Activated naive CD4-positive, alpha-beta T cell treated with anti-CD3 and anti-CD28 coated beads, Interleukin-2, amount 10 ng/mL, durations not matched to agents 7 days and 5 days (primary cell): ENCODE measurements around the gene PIGL.
"Not testable (repeated sequence)": the region's sequence is repeated elsewhere in the genome, so short reads cannot be mapped to it uniquely, and the experiment has no call there.

Source experiments
- CTCF ChIA-PET: fragments of 350-600 bp; sonication (Branson Sonifier 250); formaldehyde crosslinking; loops from one replicate; lab custom pipeline; 2021; ENCODE audit warnings: antibody characterized with exemption; lab: Charles Lee
- DNase-seq: peaks from one replicate; pipeline ENCODE4 v3.0.0-alpha.2; 2020
- H3K27ac Mint-ChIP-seq: one replicate; pipeline ENCODE4 v1.8.0; 2021; ENCODE audit warnings: mild to moderate bottlenecking, moderate library complexity, mixed read lengths
- H3K27me3 Mint-ChIP-seq: one replicate; pipeline ENCODE4 v1.8.0; 2021; ENCODE audit warnings: mild to moderate bottlenecking, mixed read lengths
- H3K36me3 Mint-ChIP-seq: one replicate; pipeline ENCODE4 v1.8.0; 2021; ENCODE audit warnings: mixed read lengths
- H3K4me1 Mint-ChIP-seq: one replicate; pipeline ENCODE4 v1.8.0; 2021; ENCODE audit warnings: mixed read lengths
- H3K4me3 Mint-ChIP-seq: one replicate; pipeline ENCODE4 v1.8.0; 2021; ENCODE audit warnings: mild to moderate bottlenecking, moderate library complexity, mixed read lengths
- H3K9me3 Mint-ChIP-seq: one replicate; pipeline ENCODE4 v1.8.0; 2021; ENCODE audit warnings: mixed read lengths

Gene PIGL

DNA sequence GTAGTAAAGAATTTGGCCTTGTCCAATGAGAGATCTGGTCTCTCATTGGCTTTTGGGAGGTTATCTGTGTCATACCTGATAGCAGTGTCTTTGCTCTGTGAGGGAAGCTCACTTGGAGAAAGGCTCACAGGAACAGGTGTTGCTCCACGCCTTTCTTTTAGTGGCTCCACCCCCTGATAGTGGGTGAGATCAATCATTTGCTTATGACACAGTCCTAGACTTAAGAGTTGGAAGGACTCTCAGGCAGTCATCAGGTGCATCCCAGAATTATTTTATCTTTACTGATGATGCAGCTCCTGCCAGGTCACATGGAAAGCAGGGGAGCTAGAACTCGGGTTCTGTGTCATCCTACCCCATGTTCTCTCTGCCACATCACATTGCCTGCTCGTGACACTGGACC, 76.9 kb downstream of the PIGL start:
- Mint-ChIP-seq H3K4me3 (no peak overlapping the region), H3K27ac (no peak overlapping the region), H3K36me3 (peaks cover 7% of the 10 kb centered on the region), H3K4me1 (peaks cover 29% of the 10 kb centered on the region), H3K9me3 (no peaks in the 10 kb centered on the region), H3K27me3 (no peaks in the 10 kb centered on the region)
- DNase-seq: no peak
- CTCF ChIA-PET: no interaction called here

DNA sequence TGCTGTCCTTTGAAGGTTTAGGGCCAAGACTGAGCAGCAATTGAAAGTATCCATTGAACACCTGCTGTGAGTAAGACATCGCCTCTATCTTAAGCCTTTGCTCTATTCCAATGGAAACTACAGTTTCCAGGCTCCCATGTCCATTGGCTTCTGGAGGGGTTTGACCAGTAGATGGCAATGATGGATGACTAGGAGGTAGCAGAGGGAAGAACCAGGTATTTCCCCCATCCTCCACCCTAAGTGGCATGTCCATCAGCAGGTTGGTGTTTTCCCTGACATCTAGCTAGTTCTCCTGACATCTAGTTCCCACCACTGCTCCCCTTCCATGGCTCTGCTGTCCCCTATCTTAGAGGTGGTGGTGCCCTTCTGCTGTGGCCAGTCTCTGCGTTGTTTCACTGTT, 77.5 kb downstream of the PIGL start:
- H3K27ac Mint-ChIP-seq: no peak overlapping the region
- CTCF ChIA-PET: no interaction called here
- peaks cover 26% of the 10 kb centered on the region for H3K4me1 Mint-ChIP-seq
- H3K4me3 Mint-ChIP-seq: no peak overlapping the region
- peaks cover 7% of the 10 kb centered on the region for H3K36me3 Mint-ChIP-seq
- H3K9me3 Mint-ChIP-seq: no peaks in the 10 kb centered on the region
- DNase-seq: no peak
- H3K27me3 Mint-ChIP-seq: no peaks in the 10 kb centered on the region

DNA sequence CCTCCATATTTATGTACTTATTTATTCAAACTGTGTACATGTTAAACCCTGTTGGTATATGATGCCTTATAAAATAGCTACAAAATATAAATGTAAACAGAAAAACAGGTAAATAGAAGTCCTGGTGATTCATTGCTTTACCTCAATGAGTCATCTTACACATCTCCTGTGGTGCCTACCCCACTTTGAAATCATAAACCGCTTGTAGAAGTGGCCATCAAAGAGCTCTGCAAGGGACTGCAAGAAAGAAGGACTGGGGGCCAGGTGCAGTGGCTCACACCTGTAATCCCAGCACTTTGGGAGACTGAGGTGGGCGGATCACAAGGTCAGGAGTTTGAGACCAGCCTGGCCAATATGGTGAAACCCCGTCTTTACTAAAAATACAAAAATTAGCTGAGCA, 79.1 kb downstream of the PIGL start:
- H3K9me3 Mint-ChIP-seq, H3K27ac Mint-ChIP-seq, H3K36me3 Mint-ChIP-seq, DNase-seq, H3K27me3 Mint-ChIP-seq, H3K4me3 Mint-ChIP-seq: not testable (repeated sequence)
- CTCF ChIA-PET: interaction anchor here (1.0 to 1.4 kb wide), 3 partner anchors 8 to 11 kb away, joined by 3 to 4 read pairs (median 3); no protein-coding TSS in a partner anchor
- H3K4me1 Mint-ChIP-seq: peaks cover 28% of the 10 kb centered on the region

DNA sequence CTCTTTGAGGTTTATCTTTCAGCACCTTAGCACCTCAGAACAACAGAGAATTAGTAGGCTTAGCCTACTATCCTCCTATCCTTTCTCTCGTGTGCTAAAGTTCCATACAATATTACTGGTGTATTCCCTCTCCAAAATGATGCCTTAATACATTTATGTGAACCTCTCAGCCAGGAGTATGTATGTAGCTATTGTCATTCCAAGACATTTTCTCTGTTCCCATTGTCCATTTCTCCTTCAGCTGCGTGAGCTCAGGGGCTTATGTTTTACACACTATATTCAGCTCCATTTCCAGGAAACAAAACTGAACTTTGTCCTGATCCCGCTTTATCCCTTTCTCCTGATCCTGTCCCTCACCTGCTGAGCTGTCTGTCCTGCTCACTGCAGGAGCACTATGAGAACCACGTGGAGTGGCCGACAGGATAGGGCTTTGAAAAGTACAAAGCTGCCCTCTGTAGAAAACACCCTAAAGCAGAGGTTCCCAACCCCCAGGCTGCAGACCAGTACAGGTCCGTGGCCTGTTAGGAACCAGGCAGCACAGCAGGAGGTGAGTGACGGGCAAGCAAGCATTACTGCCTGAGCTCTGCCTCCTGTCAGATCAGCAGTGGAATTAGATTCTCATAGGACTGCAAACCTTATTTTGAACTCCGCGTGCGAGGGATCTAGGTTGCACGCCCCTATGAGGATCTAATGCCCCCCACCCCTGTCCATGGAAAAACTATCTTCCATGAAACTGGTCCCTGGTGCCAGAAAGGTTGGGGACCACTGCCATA, 80.5 kb downstream of the PIGL start:
- no peak for DNase-seq
- H3K36me3 Mint-ChIP-seq: peaks cover 10% of the 10 kb centered on the region
- CTCF ChIA-PET: interaction anchor here (0.6 kb wide), 1 partner anchor 112 kb away, joined by 4 read pairs; no protein-coding TSS in a partner anchor
- H3K27me3 Mint-ChIP-seq: no peaks in the 10 kb centered on the region
- peaks cover 28% of the 10 kb centered on the region for H3K4me1 Mint-ChIP-seq
- H3K9me3 Mint-ChIP-seq: no peaks in the 10 kb centered on the region
- H3K4me3 Mint-ChIP-seq: no peak overlapping the region
- H3K27ac Mint-ChIP-seq: no peak overlapping the region

DNA sequence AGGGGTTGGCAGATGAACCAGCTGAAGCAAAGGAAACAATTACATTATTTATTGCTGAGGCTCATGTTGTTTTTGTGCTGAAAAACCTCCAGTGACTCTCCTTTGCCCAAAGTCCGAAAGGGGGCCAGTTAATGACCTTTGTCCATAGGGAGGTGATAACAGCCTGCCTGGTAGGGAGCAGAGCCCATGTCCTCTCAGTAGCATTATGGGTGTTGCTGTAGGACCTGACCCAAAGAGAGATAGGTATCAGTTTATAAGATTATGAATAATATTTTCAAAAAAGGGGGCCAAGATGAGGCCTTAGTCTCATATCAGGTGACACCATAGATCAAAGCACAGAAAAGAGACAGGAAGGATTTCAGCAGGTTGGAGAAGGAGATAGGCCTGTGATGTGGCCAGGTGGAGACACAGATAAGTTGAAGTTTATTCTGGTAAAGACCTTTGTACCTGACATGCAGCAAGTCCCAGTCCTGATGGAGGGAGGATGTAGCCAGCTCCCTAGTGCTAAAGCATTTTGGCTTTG, 81.2 kb downstream of the PIGL start:
- CTCF ChIA-PET: interaction anchor here (1.5 kb wide), 1 partner anchor 65 kb away, joined by 4 read pairs; no protein-coding TSS in a partner anchor
- no peaks in the 10 kb centered on the region for H3K9me3 Mint-ChIP-seq
- peaks cover 8% of the 10 kb centered on the region for H3K36me3 Mint-ChIP-seq
- no peak for DNase-seq
- H3K4me3 Mint-ChIP-seq: no peak overlapping the region
- H3K27me3 Mint-ChIP-seq: no peaks in the 10 kb centered on the region
- no peak overlapping the region for H3K27ac Mint-ChIP-seq
- peaks cover 26% of the 10 kb centered on the region for H3K4me1 Mint-ChIP-seq

DNA sequence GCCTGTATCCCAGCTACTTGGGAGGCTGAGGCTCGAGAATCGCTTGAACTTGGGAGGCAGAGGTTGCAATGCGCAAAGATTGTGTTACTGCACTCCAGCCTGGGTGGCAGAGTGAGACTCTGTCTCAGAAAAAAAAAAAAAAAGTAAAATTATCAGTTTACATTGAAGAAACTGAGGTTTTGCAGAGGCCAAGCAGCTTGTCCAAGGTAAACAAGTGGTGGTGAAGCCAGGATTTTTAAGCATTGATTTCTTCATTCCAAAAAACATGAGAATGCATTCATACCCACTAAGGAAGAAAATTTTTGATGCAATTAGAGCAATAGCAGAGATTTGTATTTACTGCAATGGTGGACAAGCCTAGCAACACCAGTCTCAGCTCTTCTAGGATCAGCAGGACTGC, 83.5 kb downstream of the PIGL start:
- Mint-ChIP-seq H3K27ac (no peak overlapping the region), H3K4me3 (no peak overlapping the region), H3K36me3 (peaks cover 8% of the 10 kb centered on the region), H3K9me3 (no peaks in the 10 kb centered on the region), H3K4me1 (peaks cover 23% of the 10 kb centered on the region), H3K27me3 (no peaks in the 10 kb centered on the region)
- no peak for DNase-seq
- CTCF ChIA-PET: no interaction called here

DNA sequence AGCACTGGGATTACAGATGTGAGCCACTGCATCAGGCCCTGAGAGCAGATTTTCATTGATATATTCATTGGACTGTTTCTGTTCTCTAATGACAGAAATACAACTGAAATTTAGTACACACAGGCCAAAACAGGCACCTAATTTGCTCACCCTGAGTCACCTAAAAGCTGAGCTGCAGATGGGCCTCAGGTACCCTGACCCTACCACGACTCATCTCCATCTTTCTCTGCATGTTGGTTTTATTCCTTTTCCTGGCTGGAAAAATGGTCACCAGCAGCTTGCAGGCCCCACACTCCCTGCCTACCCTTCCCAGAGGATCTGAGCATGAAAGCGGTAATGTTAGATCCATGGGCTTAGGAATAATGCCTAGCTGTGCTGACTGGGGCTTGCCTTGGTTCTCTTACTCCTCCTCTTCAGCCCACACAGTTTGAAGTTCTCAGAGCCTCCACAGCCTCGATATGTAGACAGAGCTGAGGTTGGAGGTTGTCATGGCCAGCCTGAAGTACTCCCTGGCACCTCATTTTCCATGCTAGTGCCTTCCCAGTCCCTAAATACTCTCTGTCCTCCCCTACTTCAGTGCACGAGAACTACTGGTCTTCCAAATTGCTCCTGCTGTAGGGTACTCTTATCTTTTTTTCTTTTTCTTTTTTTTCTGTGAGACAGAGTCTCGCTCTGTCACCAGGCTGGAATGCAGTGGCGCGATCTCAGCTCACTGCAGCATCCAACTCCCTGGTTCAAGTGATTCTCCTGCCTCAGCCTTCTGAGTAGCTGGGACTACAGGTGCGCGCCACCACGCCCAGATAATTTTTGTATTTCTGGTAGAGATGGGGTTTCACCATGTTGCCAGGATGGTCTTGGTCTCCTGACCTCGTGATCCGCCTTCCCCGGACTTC, 85.2 kb downstream of the PIGL start:
- CTCF ChIA-PET: interaction anchor here (3.3 kb wide), 1 partner anchor 11 kb away, joined by 11 read pairs; no protein-coding TSS in a partner anchor
- Mint-ChIP-seq H3K27me3 (no peaks in the 10 kb centered on the region), H3K9me3 (no peaks in the 10 kb centered on the region), H3K27ac (peak overlapping the region; percentile 30), H3K36me3 (peaks cover 7% of the 10 kb centered on the region), H3K4me1 (peaks cover 19% of the 10 kb centered on the region), H3K4me3 (no peak overlapping the region)
- DNase-seq: no peak

DNA sequence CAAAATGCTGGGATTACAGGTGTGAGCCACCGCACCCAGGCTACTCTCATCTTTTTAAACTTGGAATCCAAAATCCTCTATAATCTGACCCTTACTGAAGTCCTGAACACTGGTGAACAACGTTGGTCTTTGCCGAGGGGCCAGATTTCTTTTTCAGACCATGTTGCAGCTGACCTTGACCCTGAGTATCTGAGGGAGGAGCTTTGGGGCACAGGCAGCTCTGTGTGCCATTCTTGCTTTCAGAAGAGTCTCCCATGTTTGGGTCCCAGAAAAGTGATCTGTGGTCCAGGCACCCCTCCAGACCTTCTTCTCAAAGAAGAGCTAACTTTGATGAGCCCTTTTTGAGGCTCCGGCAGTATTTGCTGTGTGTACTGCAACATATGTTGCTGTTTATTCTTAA, 85.8 kb downstream of the PIGL start:
- CTCF ChIA-PET: interaction anchor here (3.3 kb wide), 1 partner anchor 12 kb away, joined by 11 read pairs; no protein-coding TSS in a partner anchor
- no peaks in the 10 kb centered on the region for H3K27me3 Mint-ChIP-seq
- H3K4me1 Mint-ChIP-seq: peaks cover 13% of the 10 kb centered on the region
- no peak overlapping the region for H3K4me3 Mint-ChIP-seq
- peak overlapping the region; percentile 30 for H3K27ac Mint-ChIP-seq
- no peak for DNase-seq
- no peaks in the 10 kb centered on the region for H3K9me3 Mint-ChIP-seq
- H3K36me3 Mint-ChIP-seq: peaks cover 7% of the 10 kb centered on the region

DNA sequence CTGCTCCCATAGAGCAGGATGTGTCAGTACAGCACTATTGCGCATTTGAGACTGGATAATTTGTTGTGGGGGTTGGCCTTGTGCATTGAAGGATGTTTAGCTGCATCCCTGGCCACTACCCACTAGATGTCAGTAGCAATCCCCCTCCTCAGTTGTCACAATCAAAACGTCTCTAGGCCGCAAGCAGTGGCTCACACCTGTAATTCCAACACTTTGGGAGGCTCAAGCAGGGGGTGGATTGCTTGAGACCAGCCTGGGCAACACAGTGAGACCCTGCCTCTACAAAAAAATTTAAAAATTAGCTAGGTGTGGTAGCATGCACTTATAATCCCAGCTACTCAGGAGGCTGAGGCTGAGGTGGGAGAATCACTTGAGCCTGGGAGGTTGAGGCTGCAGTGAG, 87.8 kb downstream of the PIGL start:
- no peak overlapping the region for H3K27ac Mint-ChIP-seq
- CTCF ChIA-PET: interaction anchor here (1.0 to 3.3 kb wide), 9 partner anchors 8 to 205 kb away, joined by 3 to 11 read pairs (median 4); partner anchors contain the start of gene TRPV2
- no peaks in the 10 kb centered on the region for H3K27me3 Mint-ChIP-seq
- H3K36me3 Mint-ChIP-seq: peaks cover 7% of the 10 kb centered on the region
- H3K4me3 Mint-ChIP-seq: no peak overlapping the region
- no peaks in the 10 kb centered on the region for H3K9me3 Mint-ChIP-seq
- peak; percentile 29 for DNase-seq
- peaks cover under 1% of the 10 kb centered on the region for H3K4me1 Mint-ChIP-seq

DNA sequence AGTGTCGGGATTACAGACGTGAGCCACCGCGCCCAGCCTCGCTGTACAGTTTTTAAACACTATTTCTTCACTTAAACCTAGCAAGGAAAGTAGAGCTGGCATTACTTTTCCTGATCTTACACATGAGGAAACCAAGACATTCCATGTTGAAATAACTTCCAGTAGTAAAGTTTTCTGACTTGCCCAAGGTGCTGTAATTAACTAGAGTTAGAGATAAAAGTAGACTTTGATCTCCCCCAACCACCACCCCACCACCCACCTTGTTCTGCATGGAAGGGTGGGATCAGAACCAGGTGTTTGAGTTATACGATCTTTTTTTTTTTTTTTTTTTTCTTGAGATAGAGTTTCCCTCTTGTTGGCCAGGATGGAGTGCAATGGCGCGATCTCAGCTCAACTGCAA, 89.2 kb downstream of the PIGL start:
- CTCF ChIA-PET: interaction anchor here (1.1 to 1.9 kb wide), 5 partner anchors 10 to 203 kb away, joined by 3 to 4 read pairs (median 4); no protein-coding TSS in a partner anchor
- Mint-ChIP-seq H3K9me3 (no peaks in the 10 kb centered on the region), H3K27me3 (no peaks in the 10 kb centered on the region), H3K4me1 (peaks cover 2% of the 10 kb centered on the region), H3K27ac (no peak overlapping the region), H3K4me3 (no peak overlapping the region), H3K36me3 (peaks cover 5% of the 10 kb centered on the region)
- no peak for DNase-seq

DNA sequence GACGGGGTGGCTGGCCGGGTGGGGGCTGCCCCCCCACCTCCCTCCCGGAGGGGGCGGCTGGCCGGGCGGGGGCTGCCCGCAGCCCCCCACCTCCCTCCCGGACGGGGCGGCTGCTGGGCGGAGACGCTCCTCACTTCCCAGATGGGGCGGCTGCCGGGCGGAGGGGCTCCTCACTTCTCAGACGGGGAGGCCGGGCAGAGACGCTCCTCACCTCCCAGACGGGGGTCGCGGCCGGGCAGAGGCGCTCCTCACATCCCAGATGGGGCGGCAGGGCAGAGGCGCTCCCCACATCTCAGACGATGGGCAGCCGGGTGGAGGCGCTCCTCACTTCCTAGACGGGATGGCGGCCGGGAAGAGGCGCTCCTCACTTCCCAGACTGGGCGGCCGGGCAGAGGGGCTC, 95.1 kb downstream of the PIGL start:
- DNase-seq, H3K27ac Mint-ChIP-seq, CTCF ChIA-PET, H3K27me3 Mint-ChIP-seq, H3K4me1 Mint-ChIP-seq, H3K36me3 Mint-ChIP-seq, H3K4me3 Mint-ChIP-seq, H3K9me3 Mint-ChIP-seq: not testable (repeated sequence)

DNA sequence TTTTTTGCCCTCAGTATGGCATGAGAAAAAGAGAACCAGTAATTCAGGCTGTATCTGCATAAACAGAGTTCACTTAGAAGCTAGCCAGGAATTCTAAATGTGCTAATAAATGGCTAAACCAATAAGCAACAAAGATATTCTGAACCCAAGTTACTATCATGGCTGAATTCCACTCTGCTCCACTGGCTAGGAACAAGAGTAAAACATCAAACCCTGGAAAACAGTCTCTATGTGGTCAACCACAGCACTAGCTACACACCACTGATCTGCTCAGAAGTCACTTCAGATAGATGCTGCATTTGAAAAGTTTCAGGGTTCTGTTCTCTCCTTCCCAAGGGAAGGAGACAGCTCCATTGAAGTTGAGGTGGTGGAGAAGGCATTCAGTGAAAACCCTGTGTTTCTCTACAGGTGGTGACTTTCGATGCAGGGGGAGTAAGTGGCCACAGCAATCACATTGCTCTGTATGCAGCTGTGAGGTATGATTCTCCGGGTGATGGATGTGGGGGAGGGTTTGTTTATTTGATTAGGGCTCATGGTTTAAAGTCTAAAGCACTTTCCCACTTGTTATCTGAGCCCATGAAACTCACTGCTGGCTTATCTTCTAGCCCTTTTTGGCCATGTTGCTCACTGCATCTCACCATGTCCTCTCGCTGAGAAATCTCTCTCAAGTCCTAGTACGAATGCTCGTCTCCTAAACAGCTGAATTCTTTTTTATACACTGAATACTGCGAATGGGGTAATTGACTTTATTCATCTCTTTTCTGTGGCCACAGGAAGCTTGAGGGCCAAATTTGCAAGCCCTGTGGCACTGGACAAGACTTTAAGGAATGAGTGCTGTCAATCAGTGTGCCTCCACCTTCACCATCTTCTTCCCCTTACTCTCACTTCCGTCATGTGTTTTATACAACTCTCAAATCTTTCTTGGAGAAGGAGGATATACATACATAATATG, 96.4 kb downstream of the PIGL start:
- CTCF ChIA-PET: interaction anchor here (1.7 kb wide), 1 partner anchor 9 kb away, joined by 6 read pairs; no protein-coding TSS in a partner anchor
- H3K9me3 Mint-ChIP-seq: no peaks in the 10 kb centered on the region

DNA sequence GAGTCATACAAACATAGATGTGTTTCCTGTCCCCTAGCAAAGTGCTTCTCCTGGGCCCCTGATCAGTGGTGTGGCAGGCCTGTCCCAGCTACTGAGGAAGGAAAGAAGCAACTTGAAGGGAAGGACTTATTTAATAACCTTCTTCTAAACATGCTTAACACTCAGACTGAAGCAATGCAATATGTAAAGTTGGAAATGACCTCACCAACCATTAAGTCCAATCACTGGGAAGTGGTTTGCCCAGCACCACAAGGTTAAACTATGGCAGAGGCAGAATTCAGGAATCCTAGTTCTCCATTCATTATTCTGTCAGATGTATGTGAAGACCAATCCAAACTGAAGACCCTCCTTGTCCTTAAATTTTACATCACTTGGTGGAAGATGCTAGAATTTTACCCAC, 97.2 kb downstream of the PIGL start:
- no peak for DNase-seq
- Mint-ChIP-seq H3K9me3 (no peaks in the 10 kb centered on the region), H3K4me3 (no peak overlapping the region), H3K27ac (no peak overlapping the region), H3K4me1 (peaks cover 5% of the 10 kb centered on the region), H3K36me3 (peaks cover 2% of the 10 kb centered on the region), H3K27me3 (no peaks in the 10 kb centered on the region)
- CTCF ChIA-PET: interaction anchor here (1.7 kb wide), 1 partner anchor 10 kb away, joined by 6 read pairs; no protein-coding TSS in a partner anchor

More for the DNA sequence above, 96.4 kb downstream of the PIGL start:
- no peaks in the 10 kb centered on the region for H3K27me3 Mint-ChIP-seq
- H3K4me1 Mint-ChIP-seq: peaks cover 5% of the 10 kb centered on the region
- H3K4me3 Mint-ChIP-seq: no peak overlapping the region
- no peak overlapping the region for H3K27ac Mint-ChIP-seq
- no peak for DNase-seq
- H3K36me3 Mint-ChIP-seq: peaks cover 2% of the 10 kb centered on the region
